Stomach (tissue), 9 donors: ENCODE measurements around the gene STXBP3. TPM values are rescaled to one million over a fixed set of nuclear protein-coding genes. Genes with fewer than 3 reads are reported as not detected.

ENCODE experiments used
- DNase-seq, 2 donors: peaks; one replicate each; pipeline versions ENCODE4 v3.0.0 to v3.0.0-alpha.2; 2013 to 2019
- H3K27ac ChIP-seq, 5 donors: fragments of 200-600 bp in 4 of 5; sonication (generic) in 4 of 5; one replicate each; pipeline ENCODE4 v1.5.1; 2013 to 2019; ENCODE audit warnings: mild to moderate bottlenecking in 1 of 5, moderate library complexity in 1 of 5
- H3K27me3 ChIP-seq, 3 donors: fragments of 200-600 bp; sonication (generic); one replicate each; pipeline ENCODE4 v1.5.1; 2017 to 2019; ENCODE audit warnings: mixed run types in 1 of 3
- H3K36me3 ChIP-seq, 4 donors: fragments of 200-600 bp; sonication (generic); 1 replicate in 3 of 4; 2 replicates in 1 of 4; pipeline ENCODE4 v1.5.1; 2016 to 2019
- H3K4me1 ChIP-seq, 4 donors: fragments of 200-600 bp; sonication (generic); one replicate each; pipeline ENCODE4 v1.5.1; 2016 to 2019
- H3K4me3 ChIP-seq, 4 donors: fragments of 200-600 bp; sonication (generic) in 3 of 4; one replicate each; pipeline ENCODE4 v1.5.1; 2016 to 2019; ENCODE audit warnings: mild to moderate bottlenecking in 1 of 4
- H3K9me3 ChIP-seq, 4 donors: fragments of 200-600 bp; sonication (generic); one replicate each; pipeline ENCODE4 v1.5.1; 2016 to 2019
- CTCF ChIP-seq, 7 experiments: fragments of 450-650 bp in 4 of 7; fragments of 200-600 bp in 3 of 7; sonication (generic) in 3 of 7; IDR thresholded peaks; one replicate each; pipeline ENCODE4 v1.5.1; 2016 to 2019; ENCODE audit warnings: antibody characterized with exemption in 7 of 7, control low read depth in 2 of 7, mild to moderate bottlenecking in 1 of 7
- EP300 ChIP-seq: sonication (generic); formaldehyde crosslinking; IDR thresholded peaks from one replicate; pipeline ENCODE4 v1.6.1; 2017; ENCODE audit warnings: antibody characterized with exemption
- POLR2A ChIP-seq, 4 donors: fragments of 450-650 bp; IDR thresholded peaks; one replicate each; pipeline ENCODE4 v1.6.1; 2016; ENCODE audit warnings: antibody characterized with exemption in 4 of 4, control low read depth in 2 of 4, mild to moderate bottlenecking in 1 of 4, moderate library complexity in 1 of 4
- POLR2AphosphoS5 ChIP-seq, 3 donors: sonication (generic); formaldehyde crosslinking; IDR thresholded peaks; one replicate each; pipeline ENCODE4 v1.6.1; 2016; ENCODE audit warnings: antibody characterized with exemption in 3 of 3
- WGBS, 5 donors: extraction: QIAGEN DNeasy Blood & Tissue Kit in 3 of 5; methylation state at CpG; one replicate each; pipeline versions ENCODE4 v1.1.5 to v1.1.7; 2013 to 2018; 5-methylcytosine and 5-hydroxymethylcytosine counted together
- intact Hi-C: fragments of 100-400 bp; cut with DNase I; formaldehyde crosslinking; loops from one replicate; pipeline ENCODE4 v1.15.1; 2023; ENCODE audit warnings: low total_unique reads
- polyA plus RNA-seq, 3 donors: library from polyadenylated mRNA; stranded (reverse); fragments of 200-250 nt; gene quantifications; one replicate each; pipeline ENCODE4 v1.2.3, GENCODE V29; 2013
- total RNA-seq, 5 donors: library from RNA; depleted of rRNA; stranded (reverse); fragments of >200 nt; gene quantifications; one replicate each; pipeline versions ENCODE4 v1.1.0 to v1.2.3, GENCODE V29; 2014 to 2016
- donor health status: healthy with polysubstance abuse.
- donor health status: Bipolar disorder and iron deficiency.
- donor health status: healthy.

The STXBP3 gene
- total and polyA plus RNA-seq, 8 donors = 11.7 to 170 (median 30.8) TPM

- Histone ChIP-seq H3K4me1 (peaks cover 0 to 6% (median 4%) of the 10 kb centered on the region in 4 donors), H3K36me3 (no peaks in the 10 kb centered on the region), H3K9me3 (no peaks in the 10 kb centered on the region), H3K27ac (no peak overlapping the region), H3K27me3 (no peaks in the 10 kb centered on the region), H3K4me3 (no peak overlapping the region)
- intact Hi-C loops = no loop called here
- 89 to 93% (median 92%) methylated on average over 4 of the region's 4 CpGs for WGBS, 5 donors
- no peak for DNase-seq
- TF ChIP-seq POLR2A (IDR thresholded peaks at IDR 0.05) (no peak), POLR2AphosphoS5 (IDR thresholded peaks at IDR 0.05) (no peak), CTCF (IDR thresholded peaks at IDR 0.05) (no peak), EP300 (no peak)
These were observed 17.0 kb upstream of the STXBP3 start for GRCh38 chr1:108729481-108729880.

DNA sequence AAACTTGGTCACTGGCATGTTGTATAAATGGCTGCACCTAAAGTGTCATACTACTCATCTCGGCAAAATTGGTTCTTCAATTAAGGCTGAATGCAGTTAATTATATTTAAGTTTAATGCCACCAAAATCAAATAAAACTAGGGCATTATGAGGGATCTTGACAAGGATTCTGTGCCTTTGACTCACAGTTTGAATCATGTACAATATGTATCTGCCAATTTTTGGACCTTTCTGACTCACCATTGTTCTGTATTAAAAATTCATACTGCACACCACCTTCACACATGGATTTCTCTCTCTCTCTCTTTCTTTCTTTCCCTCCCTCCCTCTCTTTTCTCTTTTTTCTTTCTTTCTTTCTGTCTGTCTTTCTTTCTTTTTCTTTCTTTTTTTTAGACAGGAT, 14.1 kb upstream of the STXBP3 start:
- intact Hi-C loops = no loop called here
- no peaks in the 10 kb centered on the region for H3K36me3 ChIP-seq
- no peak for DNase-seq
- H3K4me1 ChIP-seq = no peaks in the 10 kb centered on the region
- no peak overlapping the region for H3K4me3 ChIP-seq
- no peak for TF ChIP-seq CTCF (IDR thresholded peaks at IDR 0.05)
- TF ChIP-seq EP300 = no peak
- TF ChIP-seq POLR2A (IDR thresholded peaks at IDR 0.05) = no peak
- no peak for TF ChIP-seq POLR2AphosphoS5 (IDR thresholded peaks at IDR 0.05)
- H3K27me3 ChIP-seq = no peaks in the 10 kb centered on the region
- no peaks in the 10 kb centered on the region for H3K9me3 ChIP-seq
- no peak overlapping the region for H3K27ac ChIP-seq
- 94 to 100% (median 96%) methylated on average over 1 of the region's 1 CpG for WGBS, 5 donors

- intact Hi-C loops = no loop called here
- no peak for DNase-seq
- no peak overlapping the region for H3K27ac ChIP-seq
- no peaks in the 10 kb centered on the region for H3K4me1 ChIP-seq
- no peaks in the 10 kb centered on the region for H3K9me3 ChIP-seq
- H3K4me3 ChIP-seq = no peak overlapping the region
- no peaks in the 10 kb centered on the region for H3K27me3 ChIP-seq
- WGBS, 5 donors = 86 to 100% (median 96%) methylated on average over 1 of the region's 1 CpG
- no peaks in the 10 kb centered on the region for H3K36me3 ChIP-seq
- no peak for TF ChIP-seq CTCF (IDR thresholded peaks at IDR 0.05)
These were observed 12.2 kb upstream of the STXBP3 start for GRCh38 chr1:108734171-108734865.

DNA sequence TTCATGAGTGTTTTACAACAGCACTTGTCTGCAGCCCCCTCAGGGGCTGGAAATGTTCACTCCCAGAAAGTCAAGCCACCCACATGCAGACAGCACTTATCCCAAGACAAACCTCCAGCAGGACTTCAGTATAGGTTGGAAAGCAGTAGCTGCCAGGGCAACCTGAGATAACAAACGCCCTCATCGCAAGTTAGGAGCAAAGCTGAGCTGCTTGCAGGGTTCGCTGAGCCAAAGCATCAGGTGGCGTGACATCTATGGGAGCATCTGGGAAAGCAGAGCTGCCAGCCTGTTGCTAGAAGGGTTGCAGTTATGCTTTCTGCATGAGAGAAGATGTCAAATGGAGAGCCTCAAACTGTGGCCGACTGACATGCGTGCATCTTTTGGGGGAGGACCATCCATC, 4.2 kb upstream of the STXBP3 start:
- no peak overlapping the region for H3K27ac ChIP-seq
- no peak for DNase-seq
- WGBS, 5 donors = 74 to 94% (median 80%) methylated on average over 2 to 6 of the region's 6 CpGs
- H3K27me3 ChIP-seq = no peaks in the 10 kb centered on the region
- H3K9me3 ChIP-seq = no peaks in the 10 kb centered on the region
- peaks cover 0 to under 1% (median under 1%) of the 10 kb centered on the region in 4 donors for H3K4me1 ChIP-seq
- TF ChIP-seq POLR2AphosphoS5 (IDR thresholded peaks at IDR 0.05) (no peak), CTCF (IDR thresholded peaks at IDR 0.05) (no peak), POLR2A (IDR thresholded peaks at IDR 0.05) (no peak), EP300 (no peak)
- H3K4me3 ChIP-seq = no peak overlapping the region
- H3K36me3 ChIP-seq = no peaks in the 10 kb centered on the region
- intact Hi-C loops = no loop called here
